GM10248 (cell line): Measurements from ENCODE around the gene GYG1.

Experiments
- CTCF ChIA-PET: fragments of 300-600 bp; sonication (Branson Sonifier 250); formaldehyde crosslinking; extraction: SDS; loops from one replicate; lab custom pipeline; 2021; ENCODE audit warnings: antibody characterized with exemption; lab: Yijun Ruan, JAX
- POLR2A ChIA-PET: fragments of 350-650 bp; sonication (Branson Sonifier 250); formaldehyde crosslinking; extraction: SDS; loops from one replicate; lab custom pipeline; 2020; ENCODE audit warnings: antibody characterized with exemption; lab: Yijun Ruan, JAX
- DNase-seq: peaks from one replicate; pipeline ENCODE4 v3.0.0; 2012; ENCODE audit errors: extremely low spot score
- TF ChIP-seq, protein P1 (sequence below): IDR thresholded peaks from 2 replicates; pipeline ENCODE4 v1.5.1; 2012; ENCODE audit warnings: mild to moderate bottlenecking, low read depth; ENCODE audit errors: extremely low read depth, missing control alignments, control extremely low read depth

The GYG1 gene

GRCh38 chr3:149055575-149055974, 64.2 kb downstream of the GYG1 start:
- DNase-seq = no peak
- ChIA-PET CTCF (interaction anchor here (1.4 kb wide), 1 partner anchor 29 kb away, joined by 3 read pairs; no protein-coding TSS in a partner anchor), POLR2A (no interaction called here)
- TF ChIP-seq, protein P1, sequence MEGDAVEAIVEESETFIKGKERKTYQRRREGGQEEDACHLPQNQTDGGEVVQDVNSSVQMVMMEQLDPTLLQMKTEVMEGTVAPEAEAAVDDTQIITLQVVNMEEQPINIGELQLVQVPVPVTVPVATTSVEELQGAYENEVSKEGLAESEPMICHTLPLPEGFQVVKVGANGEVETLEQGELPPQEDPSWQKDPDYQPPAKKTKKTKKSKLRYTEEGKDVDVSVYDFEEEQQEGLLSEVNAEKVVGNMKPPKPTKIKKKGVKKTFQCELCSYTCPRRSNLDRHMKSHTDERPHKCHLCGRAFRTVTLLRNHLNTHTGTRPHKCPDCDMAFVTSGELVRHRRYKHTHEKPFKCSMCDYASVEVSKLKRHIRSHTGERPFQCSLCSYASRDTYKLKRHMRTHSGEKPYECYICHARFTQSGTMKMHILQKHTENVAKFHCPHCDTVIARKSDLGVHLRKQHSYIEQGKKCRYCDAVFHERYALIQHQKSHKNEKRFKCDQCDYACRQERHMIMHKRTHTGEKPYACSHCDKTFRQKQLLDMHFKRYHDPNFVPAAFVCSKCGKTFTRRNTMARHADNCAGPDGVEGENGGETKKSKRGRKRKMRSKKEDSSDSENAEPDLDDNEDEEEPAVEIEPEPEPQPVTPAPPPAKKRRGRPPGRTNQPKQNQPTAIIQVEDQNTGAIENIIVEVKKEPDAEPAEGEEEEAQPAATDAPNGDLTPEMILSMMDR = no peak

GRCh38 chr3:149058198-149058597, 66.9 kb downstream of the GYG1 start:
- TF ChIP-seq, protein P1 = no peak
- no peak for DNase-seq
- CTCF ChIA-PET = interaction anchor here (2.7 kb wide), 1 partner anchor 14 kb away, joined by 11 read pairs; no protein-coding TSS in a partner anchor
- POLR2A ChIA-PET = no interaction called here

DNA sequence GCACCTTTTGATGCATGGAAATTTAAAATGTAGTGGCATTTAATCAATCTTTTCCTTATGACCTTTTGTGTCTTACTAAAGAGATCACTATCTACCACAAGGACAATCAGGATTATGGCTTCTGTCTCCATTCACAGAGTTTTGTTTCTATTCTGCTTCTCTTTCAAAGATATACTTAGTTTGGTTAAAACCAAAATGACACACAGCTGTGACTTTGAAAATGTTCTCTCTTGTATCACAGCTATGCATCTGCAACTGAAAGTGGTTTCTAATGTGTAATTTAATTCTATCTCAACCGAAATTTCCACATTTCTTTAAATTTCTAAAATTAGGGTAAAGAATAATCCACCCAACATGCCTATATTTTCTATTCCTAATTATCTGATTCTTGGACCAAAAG, 67.3 kb downstream of the GYG1 start:
- CTCF ChIA-PET = interaction anchor here (2.7 kb wide), 1 partner anchor 13 kb away, joined by 11 read pairs; no protein-coding TSS in a partner anchor
- DNase-seq = peak; percentile 25
- TF ChIP-seq, protein P1 = no peak
- POLR2A ChIA-PET = no interaction called here

DNA sequence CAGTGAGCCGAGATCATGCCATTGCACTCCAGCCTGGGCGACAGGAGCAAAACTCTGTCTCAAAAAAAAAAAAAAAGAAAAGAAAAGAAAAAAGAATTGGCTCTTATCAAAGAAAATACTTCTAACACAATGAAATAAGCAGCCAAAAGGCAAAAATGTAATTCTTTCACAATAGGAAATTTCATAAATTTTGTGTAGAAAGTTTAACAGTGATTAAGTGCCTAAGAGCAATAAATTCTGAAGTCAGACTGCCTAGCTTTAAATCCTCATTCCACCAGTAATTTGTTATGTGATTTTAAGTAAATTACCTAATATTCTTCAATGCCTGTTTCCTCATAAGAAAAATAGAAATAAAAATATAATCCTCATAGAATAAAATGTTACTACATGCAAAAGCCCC, 70.4 kb downstream of the GYG1 start:
- DNase-seq = no peak
- POLR2A ChIA-PET = no interaction called here
- CTCF ChIA-PET = interaction anchor here (0.7 to 1.5 kb wide), 2 partner anchors 9 to 28 kb away, joined by 3 to 5 read pairs; no protein-coding TSS in a partner anchor
- TF ChIP-seq, protein P1 = no peak

- DNase-seq = no peak
- CTCF ChIA-PET = interaction anchor here (1.5 to 2.4 kb wide), 2 partner anchors 16 to 23 kb away, joined by 3 to 7 read pairs; no protein-coding TSS in a partner anchor
- POLR2A ChIA-PET = no interaction called here
- TF ChIP-seq, protein P1 = no peak
Measured at GRCh38 chr3:149067883-149068282, 76.5 kb downstream of the GYG1 start.
